GM11168 (cell line): Measurements from ENCODE around the gene SORCS1.

Source experiments
- in situ Hi-C: fragments of 300-500 bp; cut with MboI; formaldehyde crosslinking; loops from one replicate; pipeline ENCODE4 v1.12.0; 2022; ENCODE audit warnings: low sequenced_read_pairs; ENCODE audit not compliant: unreplicated experiment

Gene SORCS1

DNA sequence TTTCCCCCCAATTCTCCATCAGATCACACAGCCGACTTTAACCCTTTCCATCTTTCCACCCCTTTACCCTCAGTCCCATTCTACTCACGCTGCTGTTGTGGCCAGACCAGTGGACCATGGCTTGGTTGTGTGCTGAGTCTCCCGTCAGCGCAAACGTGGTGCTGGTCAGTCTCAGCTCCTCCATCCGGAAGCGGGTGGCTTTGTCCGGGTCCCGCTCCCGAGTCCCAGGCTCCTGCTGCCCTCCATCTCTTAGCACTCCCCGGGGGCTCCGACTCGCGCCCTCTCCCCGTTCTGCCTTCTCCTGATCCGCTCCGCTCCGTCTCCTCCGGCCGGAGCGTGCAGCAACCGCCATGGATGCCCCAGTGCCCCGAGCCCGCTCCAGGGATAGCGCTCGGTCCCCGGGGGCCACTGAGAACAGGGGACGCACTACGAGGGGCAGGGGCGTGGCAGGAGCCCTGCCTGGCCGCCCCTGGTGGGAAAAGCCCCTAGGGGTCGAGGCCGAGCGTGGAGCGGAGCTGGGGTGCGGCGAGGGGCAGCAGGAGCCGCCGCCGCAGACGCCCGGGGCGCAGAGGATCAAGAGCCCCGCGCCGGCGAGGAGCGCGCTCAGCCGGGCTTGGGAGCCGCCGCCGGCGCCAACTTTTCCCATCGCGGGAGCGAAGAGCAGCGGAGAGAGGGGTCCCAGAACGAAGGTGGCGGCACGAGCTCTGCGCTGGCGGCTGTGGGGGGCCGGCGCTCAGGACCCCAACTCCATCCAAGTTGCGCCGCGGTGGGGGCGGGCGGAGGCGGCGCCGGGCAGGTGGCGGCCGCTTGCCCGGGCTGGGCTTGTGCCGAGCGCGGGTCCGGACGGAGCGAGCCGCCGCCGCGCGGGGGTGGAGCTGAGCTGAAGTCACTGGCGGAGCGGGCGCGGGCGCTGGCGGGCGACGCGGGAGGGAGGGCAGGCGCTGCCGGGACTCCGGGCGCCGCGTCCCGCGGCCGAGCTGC, at the start of gene SORCS1:
Gene SORCS1, minus strand, starts transcription at position 826 of the 981 bp plus-strand sequence.
- in situ Hi-C loops, result no loop called here

DNA sequence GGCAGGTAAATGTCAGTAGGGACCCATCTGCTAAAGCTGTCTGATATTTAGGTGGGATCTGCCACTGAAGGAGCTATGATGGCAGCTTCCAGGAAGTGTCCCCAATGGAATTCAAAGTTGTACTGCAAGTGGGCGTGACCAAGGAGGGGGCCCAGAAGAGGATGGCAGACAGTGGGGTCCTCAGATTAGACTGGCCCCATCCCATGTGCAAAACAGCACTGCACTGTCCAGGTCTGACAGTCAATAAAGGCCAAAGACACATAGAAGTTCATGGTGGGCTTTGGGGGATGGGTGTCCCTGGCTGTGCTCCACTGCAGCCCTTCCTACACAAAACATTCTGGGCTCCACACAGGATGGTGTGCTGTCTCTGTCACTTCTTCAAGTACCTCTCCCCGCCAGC, 49.8 kb upstream of the SORCS1 start:
- in situ Hi-C loops, result no loop called here

DNA sequence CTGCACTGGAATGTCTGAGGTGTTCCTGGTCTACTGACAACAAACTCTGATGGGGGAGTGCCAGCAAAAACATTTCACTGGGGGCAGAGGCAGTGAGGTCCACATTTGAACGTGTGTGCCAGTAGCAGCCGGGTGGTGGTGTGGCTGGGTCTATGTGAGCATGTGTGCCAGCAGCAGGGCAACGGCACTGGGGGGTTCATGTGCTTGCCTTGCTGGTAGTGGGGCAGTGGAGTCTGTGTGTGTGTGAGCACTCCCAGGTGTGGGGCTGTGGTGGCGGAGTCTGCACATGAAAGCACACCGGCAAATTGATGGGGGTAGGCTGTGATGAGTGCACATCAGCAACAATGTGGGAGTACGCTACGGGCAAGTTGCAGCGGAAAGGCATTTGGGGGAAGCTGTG, 49.4 kb upstream of the SORCS1 start:
- in situ Hi-C loops, result no loop called here

DNA sequence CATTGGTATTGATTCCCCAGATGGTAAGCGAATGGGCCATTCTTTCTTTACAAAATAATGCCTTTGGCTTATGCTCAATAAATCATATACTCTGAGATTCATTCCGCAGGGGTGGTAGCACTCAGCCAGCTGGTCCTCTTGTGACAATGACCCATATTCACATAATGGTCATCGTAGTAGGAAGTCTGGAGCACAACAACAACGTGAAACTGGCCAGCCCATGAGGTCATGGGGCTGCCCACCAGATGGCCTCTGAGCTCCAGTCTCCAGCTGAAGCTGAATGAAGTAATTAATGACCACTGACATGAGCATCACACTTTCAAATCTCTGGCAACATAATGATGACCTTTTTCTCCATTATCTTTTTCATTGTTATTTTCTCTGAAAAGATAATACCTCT, 42.3 kb upstream of the SORCS1 start:
- in situ Hi-C loops, result no loop called here

DNA sequence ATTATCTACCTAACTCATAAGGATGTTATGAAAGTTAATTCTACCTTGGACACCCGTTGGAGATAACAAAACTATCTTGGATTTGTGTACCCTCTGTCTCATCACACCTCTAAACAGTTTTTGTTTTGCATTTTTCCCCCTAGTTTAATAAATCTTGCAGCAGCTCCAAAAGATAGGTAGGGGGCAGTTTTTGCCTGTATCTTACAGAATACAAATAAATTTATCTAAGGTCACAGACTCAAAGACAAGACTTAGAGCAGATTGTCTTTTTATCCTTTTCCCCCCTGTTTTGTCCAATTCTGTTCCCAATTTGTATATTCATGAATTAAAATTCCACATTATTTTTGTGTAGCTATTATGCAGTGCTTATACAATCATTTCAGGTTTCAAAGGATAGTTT, 5.0 kb upstream of the SORCS1 start:
- in situ Hi-C loops, result no loop called here

DNA sequence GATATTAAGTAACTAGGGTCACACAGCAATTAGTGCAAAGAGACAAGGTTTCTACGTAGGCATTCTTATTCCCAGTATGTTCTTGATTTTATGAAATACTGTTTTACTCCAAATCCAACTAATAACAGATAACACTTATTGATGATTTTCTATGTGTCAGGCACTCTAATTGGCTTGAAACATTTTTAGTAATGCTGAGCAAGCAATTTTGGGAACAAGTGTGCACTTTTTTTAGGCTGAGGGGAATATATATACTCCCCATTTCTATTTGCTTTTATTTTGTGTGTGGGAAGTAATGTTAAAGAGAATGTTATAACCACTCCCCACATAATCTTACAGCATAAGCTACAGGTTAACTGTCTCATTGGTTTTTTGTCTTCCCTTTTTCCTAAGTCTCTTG, 4.2 kb upstream of the SORCS1 start:
- in situ Hi-C loops, result no loop called here

DNA sequence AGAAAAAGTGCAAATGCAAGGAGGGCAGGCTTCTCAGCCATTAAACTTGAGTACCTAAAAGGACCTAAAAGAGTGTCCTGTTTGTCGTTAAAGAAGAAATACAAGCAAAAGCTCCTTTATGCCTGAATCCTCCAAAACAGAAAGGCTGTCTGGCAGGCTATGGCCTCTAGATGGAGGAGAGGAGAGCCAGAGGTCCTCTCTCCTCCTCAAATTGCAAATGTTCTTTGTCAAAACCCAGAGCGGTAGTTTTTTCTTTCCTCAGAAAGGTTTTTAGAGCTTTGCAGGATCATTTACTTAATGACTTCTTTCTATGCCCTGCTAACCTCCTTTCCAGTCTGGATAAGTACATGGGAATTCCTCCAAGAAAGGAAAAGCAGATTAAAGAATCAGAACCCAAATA, 1.9 kb upstream of the SORCS1 start:
- in situ Hi-C loops, result no loop called here

DNA sequence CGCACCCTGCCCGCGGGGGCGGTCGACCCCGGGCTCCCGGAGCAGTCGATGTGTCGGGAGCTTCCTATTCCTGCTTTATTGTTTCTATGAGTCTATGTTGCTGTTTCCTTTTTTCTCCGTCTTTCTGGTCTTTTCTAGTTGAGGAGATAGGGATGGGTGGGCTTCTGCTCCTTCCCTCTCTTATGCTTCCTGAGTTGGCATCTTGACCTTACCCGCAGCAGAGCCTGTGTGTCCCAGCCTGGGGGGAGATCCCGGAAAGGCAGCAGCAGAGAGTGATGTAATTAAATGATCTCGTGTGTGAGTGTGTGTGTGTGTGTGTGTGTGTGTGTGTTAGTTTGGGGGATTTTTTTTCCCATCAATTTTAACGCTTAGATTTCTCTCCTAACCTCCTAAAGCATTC, 486 bp upstream of the SORCS1 start:
- in situ Hi-C loops, result no loop called here

DNA sequence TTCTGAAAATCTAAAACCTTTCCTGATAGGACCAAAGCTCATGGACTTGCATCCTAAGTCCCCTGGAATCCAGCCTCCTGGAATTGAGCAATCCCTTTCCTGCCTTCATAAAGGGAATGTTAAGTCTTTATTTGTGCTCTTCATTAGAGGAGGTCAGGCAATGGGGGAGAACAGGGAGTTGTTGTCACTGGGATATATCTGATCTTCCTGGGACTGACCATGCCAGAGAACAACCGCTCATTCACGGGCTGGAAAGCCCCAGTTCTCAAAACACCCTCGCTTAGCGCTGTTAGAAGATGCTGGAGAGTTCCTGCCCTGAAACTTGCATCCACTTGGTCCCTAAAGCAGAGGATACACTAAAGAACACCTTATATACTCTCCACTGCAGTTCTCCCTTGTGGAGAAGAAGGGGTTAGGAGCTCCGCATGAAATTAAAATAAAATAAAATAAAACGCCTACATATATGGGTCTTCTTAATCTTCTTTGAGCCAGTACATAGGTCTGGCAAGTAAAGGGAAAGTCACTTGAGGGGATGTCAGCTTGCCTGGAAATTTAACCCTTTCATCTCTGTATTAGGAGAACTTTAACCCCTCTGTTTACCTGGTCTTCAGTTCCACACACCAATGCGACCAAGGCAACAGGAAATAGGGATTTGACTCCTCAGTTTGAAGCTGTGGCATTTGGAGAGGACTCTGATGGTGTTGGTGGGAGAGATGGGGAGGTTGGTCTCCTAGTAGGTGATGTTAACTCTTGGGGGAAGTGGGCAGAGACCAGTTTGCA, 1.2 kb downstream of the SORCS1 start:
- in situ Hi-C loops, result no loop called here

DNA sequence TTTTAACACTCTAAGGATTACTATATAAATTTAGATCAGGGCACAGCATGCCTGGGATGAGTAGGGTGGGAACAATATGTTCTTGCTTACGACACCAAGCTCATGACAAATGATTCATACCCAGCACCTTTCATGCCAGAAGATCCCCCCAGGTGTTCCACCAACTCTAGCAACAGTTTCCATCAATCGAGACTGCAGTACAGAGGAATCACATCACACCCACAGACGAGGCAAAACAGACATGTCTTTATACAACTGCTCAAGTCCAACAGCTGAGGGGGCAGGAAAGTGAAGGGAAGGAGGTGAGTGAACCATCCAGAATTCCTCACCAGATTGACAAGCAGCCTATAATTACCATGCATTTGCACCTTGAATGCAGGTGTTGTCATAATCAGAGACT, 3.6 kb downstream of the SORCS1 start:
- in situ Hi-C loops, result no loop called here

DNA sequence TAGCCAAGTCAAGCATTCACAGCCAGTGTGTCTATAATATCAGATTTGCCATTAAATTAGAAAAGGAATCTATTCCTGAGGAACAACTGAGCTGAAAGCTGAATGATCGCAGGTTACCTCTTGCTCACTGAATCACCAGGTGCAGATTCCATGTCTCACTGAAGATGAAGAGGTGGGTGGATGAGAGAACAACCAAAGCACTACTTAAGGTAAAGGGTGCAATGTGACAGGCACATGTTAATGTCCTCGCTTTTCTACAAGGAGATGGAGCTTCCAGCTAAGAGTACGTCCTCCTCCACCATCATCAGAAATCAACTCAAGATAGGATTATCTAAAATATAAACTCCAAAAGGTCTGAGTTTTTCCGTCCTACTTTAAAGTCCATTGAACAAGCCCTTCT, 4.6 kb downstream of the SORCS1 start:
- in situ Hi-C loops, result no loop called here

DNA sequence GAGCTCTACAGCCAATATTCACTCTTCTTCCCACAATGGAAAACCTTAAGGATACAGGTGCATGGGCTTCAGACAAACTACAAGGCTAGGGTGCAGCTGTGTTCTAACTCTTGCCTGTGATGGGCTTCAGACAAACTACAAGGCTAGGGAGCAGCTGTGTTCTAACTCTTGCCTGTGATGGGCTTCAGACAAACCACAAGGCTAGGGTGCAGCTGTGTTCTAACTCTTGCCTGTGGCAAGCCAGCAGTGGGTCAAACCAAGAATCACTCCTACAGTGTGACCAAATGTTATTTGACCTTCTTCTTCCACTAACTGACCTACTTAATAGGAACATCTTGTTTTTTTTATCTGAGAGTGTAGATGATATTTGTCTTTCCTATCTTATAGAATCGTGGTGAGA, 7.4 kb downstream of the SORCS1 start:
- in situ Hi-C loops, result no loop called here

DNA sequence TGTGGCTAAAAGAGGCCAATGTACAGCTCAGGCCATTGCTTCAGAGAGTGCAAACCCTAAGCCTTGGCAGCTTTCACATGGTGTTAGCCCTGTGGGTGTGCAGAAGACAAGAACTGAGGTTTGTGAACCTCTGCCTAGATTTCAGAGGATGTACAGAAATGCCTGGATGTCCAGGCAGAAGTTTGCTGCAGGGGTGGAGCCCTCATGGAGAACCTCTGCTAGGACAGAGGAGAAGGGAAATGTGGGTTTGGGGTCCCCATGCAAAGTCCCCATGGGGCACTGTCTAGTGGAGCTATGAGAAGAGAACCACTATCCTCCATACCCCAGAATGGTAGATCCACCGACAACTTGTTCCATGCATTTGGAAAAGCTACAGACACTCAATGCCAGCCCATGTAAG, 12.4 kb downstream of the SORCS1 start:
- in situ Hi-C loops, result no loop called here

DNA sequence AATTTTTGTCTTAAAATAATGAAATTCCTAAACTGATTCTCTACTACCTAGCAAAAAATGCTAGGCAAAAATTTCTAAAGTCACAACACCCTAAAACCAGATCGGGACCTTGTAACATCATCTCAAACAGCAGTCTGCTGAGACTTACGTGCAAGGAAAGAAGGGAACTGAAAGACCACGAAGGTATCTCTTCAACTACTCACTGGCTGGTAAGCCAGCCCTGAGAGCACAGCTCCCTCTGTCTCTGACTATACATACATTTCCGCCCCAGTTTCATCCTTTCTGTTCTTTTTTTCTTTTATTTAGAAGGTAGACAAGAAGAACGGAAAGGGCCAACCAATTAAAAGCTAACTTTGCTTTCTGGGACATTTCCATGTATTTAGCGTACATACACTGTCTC, 15.6 kb downstream of the SORCS1 start:
- in situ Hi-C loops, result no loop called here

DNA sequence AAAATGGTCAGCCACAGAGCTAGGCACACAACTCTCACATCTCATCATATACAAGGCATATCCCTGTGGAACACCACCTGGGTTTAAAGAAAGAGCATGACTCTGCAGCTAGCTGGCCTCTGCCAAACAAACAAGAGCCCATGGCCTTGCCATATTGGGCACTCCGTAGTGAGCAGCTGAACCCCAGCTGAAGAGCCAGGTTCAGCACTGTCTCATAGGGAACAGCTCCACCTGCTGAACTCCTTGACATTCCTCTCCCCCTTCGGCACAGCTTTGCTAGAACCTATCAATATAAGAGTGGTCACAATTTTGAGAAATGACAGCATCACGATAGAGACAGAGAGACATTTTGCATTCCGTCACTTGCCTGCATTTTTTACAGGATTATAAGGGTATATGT, 20.0 kb downstream of the SORCS1 start:
- in situ Hi-C loops, result no loop called here

DNA sequence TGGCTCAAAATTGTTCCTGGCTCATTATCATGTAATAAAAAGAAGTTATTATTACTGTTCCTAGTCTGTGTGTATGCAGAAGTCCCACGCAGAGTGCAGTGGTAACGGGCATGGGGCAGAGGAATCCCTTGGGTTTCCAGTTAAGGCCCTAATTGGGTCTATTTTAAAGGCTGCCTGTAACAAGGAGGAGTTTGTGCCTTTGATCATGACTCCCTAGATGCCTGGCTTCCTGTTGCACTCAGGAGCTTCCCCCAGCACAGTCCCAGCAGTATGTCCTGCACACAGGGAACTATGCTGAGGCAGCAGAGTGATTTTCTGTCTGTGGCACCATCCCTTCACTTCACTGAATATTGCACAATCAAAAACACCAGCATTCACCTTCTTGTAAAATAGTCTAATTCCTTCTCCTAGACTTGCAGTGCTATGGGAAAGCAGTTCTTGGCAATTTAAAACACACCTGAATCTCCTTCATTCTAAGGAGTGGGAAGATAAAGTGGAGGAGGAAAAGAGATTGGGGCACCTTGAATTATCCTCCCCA, 22.9 kb downstream of the SORCS1 start:
- in situ Hi-C loops, result no loop called here

DNA sequence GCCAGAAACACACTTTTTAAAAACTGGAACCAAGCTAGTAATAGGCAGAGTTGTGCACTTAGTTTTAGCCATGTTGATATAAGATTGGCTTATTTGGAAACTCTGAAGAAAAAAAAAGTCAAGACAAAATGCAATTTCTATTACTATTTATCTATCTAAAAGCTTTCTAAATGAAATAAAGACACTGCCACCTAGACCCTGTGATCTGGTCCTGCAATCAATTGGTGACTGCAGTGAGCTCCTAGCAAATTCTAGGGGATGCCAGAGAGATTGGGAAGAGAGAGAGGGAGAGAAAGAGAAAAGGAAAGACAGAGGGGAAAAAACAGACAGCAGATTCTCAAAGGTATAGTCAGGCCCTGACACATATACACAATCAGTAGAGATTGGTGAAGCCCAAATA, 25.3 kb downstream of the SORCS1 start:
- in situ Hi-C loops, result no loop called here

DNA sequence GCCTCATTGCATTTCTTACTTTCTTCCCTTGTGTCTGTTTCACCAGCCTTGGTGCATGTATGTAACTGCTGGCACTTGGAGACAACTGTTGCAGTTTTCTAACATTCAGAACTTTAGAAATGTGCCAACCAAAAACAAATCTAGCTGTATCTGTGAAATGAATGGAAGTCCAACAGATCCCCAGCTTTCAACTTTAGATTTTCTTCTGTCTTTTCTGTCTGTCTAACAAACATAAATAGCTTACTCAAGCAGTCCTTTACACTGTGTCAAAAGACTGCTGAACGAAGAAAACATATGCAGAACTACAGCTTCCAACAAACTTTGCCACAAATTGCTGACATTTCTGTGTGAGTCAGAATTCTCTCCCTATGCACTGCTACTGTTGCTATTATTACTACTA, 30.9 kb downstream of the SORCS1 start:
- in situ Hi-C loops, result no loop called here

DNA sequence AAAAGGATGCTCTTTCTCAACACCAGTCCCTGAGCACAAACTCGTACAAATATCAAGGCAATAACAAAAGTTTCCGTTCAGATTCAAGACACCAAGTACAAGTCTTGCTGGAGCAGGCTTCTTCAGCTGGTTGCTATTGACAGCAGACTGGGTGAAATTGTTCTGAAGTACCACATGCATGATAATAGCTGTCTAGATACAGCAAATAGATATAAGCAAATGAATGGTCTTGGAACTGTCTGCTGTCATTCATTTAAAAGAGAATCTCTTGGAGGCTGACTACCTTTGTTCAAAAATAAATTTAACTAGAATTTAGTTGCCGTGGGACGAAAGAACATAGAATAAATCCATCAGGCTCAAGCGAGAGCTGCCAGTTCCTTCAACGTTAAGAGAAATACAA, 35.5 kb downstream of the SORCS1 start:
- in situ Hi-C loops, result no loop called here

DNA sequence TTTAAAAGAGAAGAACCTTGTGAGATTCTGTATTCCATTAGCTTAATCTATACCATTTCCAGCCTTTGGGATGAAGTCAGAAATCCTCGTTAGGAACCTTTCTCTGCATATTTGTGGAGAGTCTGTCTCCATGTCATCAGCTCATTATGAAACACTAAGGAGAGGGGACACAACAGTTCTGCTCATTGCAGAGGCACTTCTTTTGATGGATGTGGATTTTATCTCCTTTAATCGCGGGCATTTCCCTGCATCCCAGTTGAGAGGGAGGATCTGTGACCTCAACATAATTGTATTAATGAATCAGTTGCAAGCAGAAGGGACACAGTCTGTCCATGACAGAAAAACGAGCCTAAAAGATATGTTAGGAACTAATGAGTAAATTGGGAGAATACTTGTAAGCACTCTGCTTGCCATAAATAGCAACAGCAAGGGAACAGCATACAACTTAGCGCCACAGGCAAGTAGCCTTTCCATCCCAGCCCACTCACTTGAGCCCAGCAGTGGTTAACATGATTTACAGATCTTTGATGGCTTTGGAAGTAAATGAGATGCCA, 37.9 kb downstream of the SORCS1 start:
- in situ Hi-C loops, result no loop called here

DNA sequence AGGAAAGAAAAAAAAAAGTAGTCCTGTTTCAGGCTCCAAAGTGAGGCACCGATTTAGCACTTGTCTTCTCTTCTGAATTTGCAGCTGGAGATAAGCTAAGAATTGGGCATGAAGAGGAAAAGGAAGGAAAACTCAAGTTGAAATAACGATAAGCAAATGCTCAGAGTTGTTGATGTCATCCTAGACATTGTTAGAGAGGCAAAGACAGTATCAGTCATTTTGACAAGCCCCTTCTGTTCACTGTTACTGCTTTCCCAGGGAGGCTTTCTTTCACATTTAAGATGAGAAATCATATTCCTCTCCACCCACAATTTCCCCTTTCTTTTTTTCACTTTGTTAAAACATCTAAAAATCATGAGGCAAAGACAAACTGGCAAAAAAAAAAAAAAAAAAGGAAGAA, 41.8 kb downstream of the SORCS1 start:
- in situ Hi-C loops, result no loop called here
